Hepatocyte (in vitro differentiated cells): ENCODE results near the gene CAMKMT.

Experiments used
- EZH2 ChIP-seq: fragments of 200-600 bp; sonication (generic); IDR thresholded peaks from 2 replicates; pipeline ENCODE4 v1.6.1; 2016; ENCODE audit warnings: antibody characterized with exemption, mild to moderate bottlenecking, borderline replicate concordance
- TF ChIP-seq, protein P1 (sequence below): fragments of 200-600 bp; sonication (generic); IDR thresholded peaks from 2 replicates; pipeline ENCODE4 v1.5.1; 2016; ENCODE audit warnings: antibody characterized with exemption, mild to moderate bottlenecking; ENCODE audit not compliant: poor library complexity

GRCh38 chr2:44786045-44786816 is 424.5 kb downstream of the CAMKMT start:
- TF ChIP-seq, protein P1, sequence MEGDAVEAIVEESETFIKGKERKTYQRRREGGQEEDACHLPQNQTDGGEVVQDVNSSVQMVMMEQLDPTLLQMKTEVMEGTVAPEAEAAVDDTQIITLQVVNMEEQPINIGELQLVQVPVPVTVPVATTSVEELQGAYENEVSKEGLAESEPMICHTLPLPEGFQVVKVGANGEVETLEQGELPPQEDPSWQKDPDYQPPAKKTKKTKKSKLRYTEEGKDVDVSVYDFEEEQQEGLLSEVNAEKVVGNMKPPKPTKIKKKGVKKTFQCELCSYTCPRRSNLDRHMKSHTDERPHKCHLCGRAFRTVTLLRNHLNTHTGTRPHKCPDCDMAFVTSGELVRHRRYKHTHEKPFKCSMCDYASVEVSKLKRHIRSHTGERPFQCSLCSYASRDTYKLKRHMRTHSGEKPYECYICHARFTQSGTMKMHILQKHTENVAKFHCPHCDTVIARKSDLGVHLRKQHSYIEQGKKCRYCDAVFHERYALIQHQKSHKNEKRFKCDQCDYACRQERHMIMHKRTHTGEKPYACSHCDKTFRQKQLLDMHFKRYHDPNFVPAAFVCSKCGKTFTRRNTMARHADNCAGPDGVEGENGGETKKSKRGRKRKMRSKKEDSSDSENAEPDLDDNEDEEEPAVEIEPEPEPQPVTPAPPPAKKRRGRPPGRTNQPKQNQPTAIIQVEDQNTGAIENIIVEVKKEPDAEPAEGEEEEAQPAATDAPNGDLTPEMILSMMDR = no peak
- no peak for TF ChIP-seq EZH2
